ENCODE data around the gene IL18RAP.

IL18RAP gene

DNA sequence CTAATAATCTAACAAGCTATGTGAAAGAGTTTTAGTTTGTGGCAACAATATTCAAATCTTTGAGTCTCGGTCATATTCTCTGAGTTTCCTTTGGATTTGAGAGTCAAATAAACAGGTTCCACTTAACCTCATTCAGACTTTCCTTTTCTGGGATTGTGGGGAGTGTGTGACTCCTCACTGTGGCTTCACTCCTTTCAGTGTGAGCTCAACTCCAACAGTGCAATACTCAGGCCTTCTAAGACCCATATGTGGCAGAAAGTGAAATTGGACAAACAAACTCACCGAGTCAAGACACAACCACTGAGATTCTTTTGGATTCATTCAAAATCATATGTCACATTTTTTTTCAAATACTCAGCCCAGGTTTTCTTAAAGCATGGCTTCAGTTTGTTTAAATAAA is 75.5 kb downstream of the IL18RAP start:
- DNase-seq (ENCODE audit: low read depth), result no peak

DNA sequence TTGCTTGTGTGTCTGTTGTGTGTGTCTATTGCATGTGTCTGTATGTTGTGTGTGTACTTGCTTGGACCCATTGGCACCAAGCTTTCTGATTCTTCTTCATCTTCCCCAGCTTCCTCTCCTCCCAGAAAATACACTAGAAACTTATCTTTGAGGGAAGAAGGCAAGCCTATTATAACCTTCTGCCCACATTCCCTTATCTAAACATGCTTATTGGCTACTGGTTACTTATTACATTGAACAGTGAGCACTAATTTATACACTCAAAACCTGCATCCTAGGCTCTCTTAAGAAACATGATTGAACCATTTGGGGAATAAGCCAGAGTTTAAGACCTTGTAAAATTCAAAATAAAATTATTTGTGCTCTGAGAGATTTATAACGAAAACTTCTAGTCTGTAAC is 76.6 kb downstream of the IL18RAP start:
- DNase-seq (ENCODE audit: low read depth), result no peak

All from activated T-cell treated with anti-CD3 and anti-CD28 coated beads for 1 hour (primary cell).